Measurements from ENCODE around the gene SECISBP2.

- TF ChIP-seq ZNF768 (CRISPR knock-in tag; IDR thresholded peaks at IDR 0.05) (no peak), EP300 (IDR thresholded peaks at IDR 0.05; ENCODE audit: low read depth in 2 of 2, low read length in 2 of 2) (no peak), EP300 (CRISPR knock-in tag; IDR thresholded peaks at IDR 0.05; ENCODE audit: borderline replicate concordance) (no peak), CTCF (CRISPR knock-in tag; IDR thresholded peaks at IDR 0.05) (no peak), ZNF691 (CRISPR knock-in tag; IDR thresholded peaks at IDR 0.05; ENCODE audit: borderline replicate concordance, low read depth) (no peak), NFRKB (IDR thresholded peaks at IDR 0.05) (no peak), ZNF589 (CRISPR knock-in tag; conservative IDR thresholded peaks at IDR 0.05) (no peak), MAFG (CRISPR knock-in tag; IDR thresholded peaks at IDR 0.05) (no peak), THAP9 (CRISPR knock-in tag; IDR thresholded peaks at IDR 0.05; ENCODE audit: borderline replicate concordance) (no peak), PITX1 (CRISPR knock-in tag; IDR thresholded peaks at IDR 0.05) (no peak), CEBPZ (IDR thresholded peaks at IDR 0.05; ENCODE audit: low read length) (no peak), GTF2F1 (IDR thresholded peaks at IDR 0.05; ENCODE audit: low read length) (no peak), CREBL2 (CRISPR knock-in tag; IDR thresholded peaks at IDR 0.05; ENCODE audit: borderline replicate concordance) (no peak), HNRNPK (IDR thresholded peaks at IDR 0.05; ENCODE audit: low read depth, low read length, poor library complexity, severe bottlenecking) (no peak)
These were observed 66.5 kb downstream of the SECISBP2 start for GRCh38 chr9:89384783-89385182.
